Liver (tissue), 9 donors: ENCODE data around the gene GALNT14. TPM values are rescaled to one million over a fixed set of nuclear protein-coding genes. Genes with fewer than 3 reads are reported as not detected.

Source experiments
- DNase-seq: peaks from one replicate; pipeline ENCODE4 v3.0.0-alpha.2; 2017; ENCODE audit warnings: low spot score
- H3K27ac ChIP-seq, 2 donors: one replicate each; pipeline ENCODE4 v1.7.0; 2013; ENCODE audit warnings: inconsistent platforms in 2 of 2, low read length in 2 of 2, control low read depth in 1 of 2, low read depth in 1 of 2, mild to moderate bottlenecking in 1 of 2
- H3K27me3 ChIP-seq, 4 donors: one replicate each; pipeline versions ENCODE4 v1.6.1 to v1.7.0; 2013; ENCODE audit warnings: low read length in 3 of 4, inconsistent platforms in 1 of 4, mild to moderate bottlenecking in 1 of 4, moderate library complexity in 1 of 4; ENCODE audit not compliant: control insufficient read depth in 4 of 4, insufficient read depth in 4 of 4
- H3K36me3 ChIP-seq, 4 donors: one replicate each; pipeline versions ENCODE4 v1.6.1 to v1.7.0; 2013; ENCODE audit warnings: low read length in 3 of 4, mild to moderate bottlenecking in 3 of 4, low read depth in 1 of 4, moderate library complexity in 1 of 4; ENCODE audit not compliant: control insufficient read depth in 4 of 4, insufficient read depth in 3 of 4
- H3K4me1 ChIP-seq, 4 donors: one replicate each; pipeline versions ENCODE4 v1.6.1 to v1.7.0; 2013; ENCODE audit warnings: low read length in 3 of 4, mild to moderate bottlenecking in 3 of 4, moderate library complexity in 1 of 4; ENCODE audit not compliant: control insufficient read depth in 4 of 4, insufficient read depth in 4 of 4
- H3K4me3 ChIP-seq, 3 donors: one replicate each; pipeline versions ENCODE4 v1.6.1 to v1.7.0; 2013; ENCODE audit warnings: low read length in 3 of 3, control low read depth in 1 of 3, low read depth in 1 of 3, mild to moderate bottlenecking in 1 of 3
- H3K9ac ChIP-seq, 2 donors: one replicate each; pipeline ENCODE4 v1.7.0; 2013; ENCODE audit warnings: low read length in 2 of 2, mild to moderate bottlenecking in 2 of 2, moderate library complexity in 2 of 2, control low read depth in 1 of 2, low read depth in 1 of 2
- H3K9me3 ChIP-seq, 4 donors: one replicate each; pipeline versions ENCODE4 v1.6.1 to v1.7.0; 2013; ENCODE audit warnings: low read length in 3 of 4; ENCODE audit not compliant: control insufficient read depth in 4 of 4
- ATF3 ChIP-seq: IDR thresholded peaks from 2 replicates; pipeline ENCODE4 v1.6.1; 2016; ENCODE audit warnings: antibody characterized with exemption
- CTCF ChIP-seq: fragments of 150-350 bp; IDR thresholded peaks from 2 replicates; pipeline ENCODE4 v1.5.1; 2017; ENCODE audit warnings: improper control_type of control experiment, low read depth, low read length; ENCODE audit not compliant: missing input control
- EGR1 ChIP-seq, 2 donors: IDR thresholded peaks; 2 replicates each; pipeline ENCODE4 v1.6.1; 2016 to 2018; ENCODE audit warnings: antibody characterized with exemption in 2 of 2, low read depth in 2 of 2
- FOXA1 ChIP-seq: IDR thresholded peaks from 2 replicates; pipeline ENCODE4 v1.6.1; 2016; ENCODE audit warnings: antibody characterized with exemption
- FOXA2 ChIP-seq: IDR thresholded peaks from 2 replicates; pipeline ENCODE4 v1.6.1; 2016; ENCODE audit warnings: antibody characterized with exemption
- GABPA ChIP-seq, 2 donors: IDR thresholded peaks in 1 of 2; conservative IDR thresholded peaks in 1 of 2; 2 replicates each; pipeline ENCODE4 v1.6.1; 2016; ENCODE audit warnings: antibody characterized with exemption in 2 of 2, mild to moderate bottlenecking in 1 of 2, moderate library complexity in 1 of 2
- HNF4A ChIP-seq, 2 donors: conservative IDR thresholded peaks; 2 replicates each; pipeline ENCODE4 v1.6.1; 2016; ENCODE audit warnings: antibody characterized with exemption in 2 of 2, mild to moderate bottlenecking in 2 of 2
- HNF4G ChIP-seq: IDR thresholded peaks from 2 replicates; pipeline ENCODE4 v1.6.1; 2016; ENCODE audit warnings: antibody characterized with exemption
- JUND ChIP-seq, 2 donors: IDR thresholded peaks; 2 replicates each; pipeline ENCODE4 v1.6.1; 2016; ENCODE audit warnings: antibody characterized with exemption in 2 of 2
- NR2F2 ChIP-seq: IDR thresholded peaks from 2 replicates; pipeline ENCODE4 v1.6.1; 2016; ENCODE audit warnings: antibody characterized with exemption
- RAD21 ChIP-seq, 2 donors: IDR thresholded peaks; 2 replicates each; pipeline ENCODE4 v1.6.1; 2016; ENCODE audit warnings: antibody characterized with exemption in 2 of 2, mild to moderate bottlenecking in 2 of 2
- RXRA ChIP-seq, 2 donors: IDR thresholded peaks; 2 replicates each; pipeline ENCODE4 v1.6.1; 2017 to 2018; ENCODE audit warnings: antibody characterized with exemption in 2 of 2, mild to moderate bottlenecking in 1 of 2
- SP1 ChIP-seq: IDR thresholded peaks from 2 replicates; pipeline ENCODE4 v1.6.1; 2018; ENCODE audit warnings: antibody characterized with exemption, mild to moderate bottlenecking
- TAF1 ChIP-seq: conservative IDR thresholded peaks from 2 replicates; pipeline ENCODE4 v1.6.1; 2016; ENCODE audit warnings: antibody characterized with exemption, mild to moderate bottlenecking
- YY1 ChIP-seq: IDR thresholded peaks from 2 replicates; pipeline ENCODE4 v1.6.1; 2016; ENCODE audit warnings: antibody characterized with exemption, mild to moderate bottlenecking
- ZBTB33 ChIP-seq: IDR thresholded peaks from 2 replicates; pipeline ENCODE4 v1.6.1; 2016; ENCODE audit warnings: antibody characterized with exemption
- WGBS: extraction: QIAGEN DNeasy Blood & Tissue Kit; methylation state at CpG from one replicate; pipeline ENCODE4 v1.1.7; 2013; 5-methylcytosine and 5-hydroxymethylcytosine counted together
- polyA plus RNA-seq, 2 donors: library from polyadenylated mRNA; stranded (reverse) in 1 of 2; unstranded in 1 of 2; fragments of 200-250 nt in 1 of 2; fragments of >200 nt in 1 of 2; fragmentation: Nextera tagmentation in 1 of 2; extraction: Ambion mirVana in 1 of 2; gene quantifications; one replicate each; pipeline versions ENCODE4 v1.2.1 to v1.2.3, GENCODE V29; 2013 to 2015
- total RNA-seq, 2 donors: library from RNA; depleted of rRNA; stranded (reverse); fragments of >200 nt; gene quantifications; one replicate each; pipeline ENCODE4 v1.2.3, GENCODE V29; 2014
- TF ChIP-seq, protein P1 (sequence below): IDR thresholded peaks from 2 replicates; pipeline ENCODE4 v1.6.1; 2016; ENCODE audit warnings: antibody characterized with exemption
- TF ChIP-seq, protein P2 (sequence below): IDR thresholded peaks from 2 replicates; pipeline ENCODE4 v1.6.1; 2016; ENCODE audit warnings: antibody characterized with exemption, mild to moderate bottlenecking
- donor health status: healthy.
- donor health status: healthy.
- donor health status: healthy.
- donor health status: healthy.
- donor health status: healthy.

The GALNT14 gene
- total and polyA plus RNA-seq, 4 donors, result 0.86 to 2.0 (median 1.5) TPM

GRCh38 chr2:30940839-30941238 lies 197.4 kb downstream of the GALNT14 start:
- no peak for TF ChIP-seq HNF4G
- no peak for TF ChIP-seq JUND (IDR thresholded peaks at IDR 0.05)
- TF ChIP-seq, protein P1, sequence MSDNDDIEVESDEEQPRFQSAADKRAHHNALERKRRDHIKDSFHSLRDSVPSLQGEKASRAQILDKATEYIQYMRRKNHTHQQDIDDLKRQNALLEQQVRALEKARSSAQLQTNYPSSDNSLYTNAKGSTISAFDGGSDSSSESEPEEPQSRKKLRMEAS, result no peak
- no peak for TF ChIP-seq ZBTB33
- TF ChIP-seq, protein P2, sequence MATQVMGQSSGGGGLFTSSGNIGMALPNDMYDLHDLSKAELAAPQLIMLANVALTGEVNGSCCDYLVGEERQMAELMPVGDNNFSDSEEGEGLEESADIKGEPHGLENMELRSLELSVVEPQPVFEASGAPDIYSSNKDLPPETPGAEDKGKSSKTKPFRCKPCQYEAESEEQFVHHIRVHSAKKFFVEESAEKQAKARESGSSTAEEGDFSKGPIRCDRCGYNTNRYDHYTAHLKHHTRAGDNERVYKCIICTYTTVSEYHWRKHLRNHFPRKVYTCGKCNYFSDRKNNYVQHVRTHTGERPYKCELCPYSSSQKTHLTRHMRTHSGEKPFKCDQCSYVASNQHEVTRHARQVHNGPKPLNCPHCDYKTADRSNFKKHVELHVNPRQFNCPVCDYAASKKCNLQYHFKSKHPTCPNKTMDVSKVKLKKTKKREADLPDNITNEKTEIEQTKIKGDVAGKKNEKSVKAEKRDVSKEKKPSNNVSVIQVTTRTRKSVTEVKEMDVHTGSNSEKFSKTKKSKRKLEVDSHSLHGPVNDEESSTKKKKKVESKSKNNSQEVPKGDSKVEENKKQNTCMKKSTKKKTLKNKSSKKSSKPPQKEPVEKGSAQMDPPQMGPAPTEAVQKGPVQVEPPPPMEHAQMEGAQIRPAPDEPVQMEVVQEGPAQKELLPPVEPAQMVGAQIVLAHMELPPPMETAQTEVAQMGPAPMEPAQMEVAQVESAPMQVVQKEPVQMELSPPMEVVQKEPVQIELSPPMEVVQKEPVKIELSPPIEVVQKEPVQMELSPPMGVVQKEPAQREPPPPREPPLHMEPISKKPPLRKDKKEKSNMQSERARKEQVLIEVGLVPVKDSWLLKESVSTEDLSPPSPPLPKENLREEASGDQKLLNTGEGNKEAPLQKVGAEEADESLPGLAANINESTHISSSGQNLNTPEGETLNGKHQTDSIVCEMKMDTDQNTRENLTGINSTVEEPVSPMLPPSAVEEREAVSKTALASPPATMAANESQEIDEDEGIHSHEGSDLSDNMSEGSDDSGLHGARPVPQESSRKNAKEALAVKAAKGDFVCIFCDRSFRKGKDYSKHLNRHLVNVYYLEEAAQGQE, result no peak
- no peak for TF ChIP-seq EGR1 (IDR thresholded peaks at IDR 0.05; ENCODE audit: low read depth in 2 of 2)
- no peak for TF ChIP-seq GABPA (IDR thresholded peaks at IDR 0.05 in 1 of 2, conservative IDR thresholded peaks at IDR 0.05 in 1 of 2)
- Histone ChIP-seq H3K4me3 (no peak overlapping the region), H3K27ac (no peak overlapping the region), H3K27me3 (no peaks in the 10 kb centered on the region), H3K4me1 (no peaks in the 10 kb centered on the region), H3K9me3 (no peaks in the 10 kb centered on the region), H3K9ac (no peak overlapping the region), H3K36me3 (no peaks in the 10 kb centered on the region)
- DNase-seq, result no peak
- WGBS, result 74% methylated on average over 2 of the region's 2 CpGs

DNA sequence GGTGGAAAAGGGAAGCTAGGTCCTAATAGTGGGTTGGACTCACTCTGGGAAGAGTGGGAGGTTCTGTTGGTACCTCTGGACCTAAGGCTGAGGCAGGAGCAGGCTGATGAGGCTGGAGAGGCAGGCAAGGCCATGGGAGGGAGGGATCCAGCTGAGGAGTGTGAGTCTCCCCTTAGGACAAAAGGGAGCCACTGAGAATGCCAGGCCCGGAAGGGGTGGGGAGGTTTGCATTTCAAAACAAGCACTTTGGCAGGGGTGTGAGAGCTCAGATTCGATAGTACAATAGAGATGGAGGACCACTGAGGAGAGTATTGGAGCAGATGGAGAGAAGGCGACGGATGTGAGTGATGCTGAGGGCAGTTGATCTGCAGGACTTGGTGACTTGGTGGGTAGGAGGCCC lies 198.9 kb downstream of the GALNT14 start:
- no peak overlapping the region for H3K27ac ChIP-seq
- WGBS, result 79% methylated on average over 4 of the region's 4 CpGs
- no peaks in the 10 kb centered on the region for H3K9me3 ChIP-seq
- H3K36me3 ChIP-seq, result no peaks in the 10 kb centered on the region
- H3K9ac ChIP-seq, result no peak overlapping the region
- DNase-seq, result no peak
- H3K4me1 ChIP-seq, result no peaks in the 10 kb centered on the region
- no peak for TF ChIP-seq EGR1 (IDR thresholded peaks at IDR 0.05; ENCODE audit: low read depth in 2 of 2)
- no peak for TF ChIP-seq JUND (IDR thresholded peaks at IDR 0.05)
- TF ChIP-seq, protein P2, result no peak
- no peak for TF ChIP-seq TAF1
- TF ChIP-seq SP1, result no peak
- TF ChIP-seq ZBTB33, result no peak
- no peak for TF ChIP-seq FOXA1
- no peak for TF ChIP-seq RXRA (IDR thresholded peaks at IDR 0.05)
- TF ChIP-seq ATF3, result no peak
- no peak for TF ChIP-seq FOXA2
- TF ChIP-seq GABPA (IDR thresholded peaks at IDR 0.05 in 1 of 2, conservative IDR thresholded peaks at IDR 0.05 in 1 of 2), result no peak
- no peak for TF ChIP-seq NR2F2
- TF ChIP-seq HNF4G, result no peak
- TF ChIP-seq, protein P1, result no peak
- no peak for TF ChIP-seq RAD21 (IDR thresholded peaks at IDR 0.05)
- no peak for TF ChIP-seq CTCF
- no peak for TF ChIP-seq HNF4A (conservative IDR thresholded peaks at IDR 0.05)
- no peak for TF ChIP-seq YY1
- H3K4me3 ChIP-seq, result no peak overlapping the region
- H3K27me3 ChIP-seq, result no peaks in the 10 kb centered on the region
